Prostate gland (tissue), 2 donors: Measurements from ENCODE around the gene C20orf202.

ENCODE experiments used
- CTCF ChIP-seq, 4 experiments: fragments of 200-600 bp in 2 of 4; fragments of 450-650 bp in 2 of 4; sonication (generic) in 2 of 4; IDR thresholded peaks; 1 replicate in 3 of 4; 2 replicates in 1 of 4; pipeline ENCODE4 v1.5.1; 2016 to 2019; ENCODE audit warnings: antibody characterized with exemption in 4 of 4, mild to moderate bottlenecking in 2 of 4, moderate library complexity in 2 of 4
- POLR2A ChIP-seq: fragments of 450-650 bp; IDR thresholded peaks from one replicate; pipeline ENCODE4 v1.6.1; 2016; ENCODE audit warnings: antibody characterized with exemption, mild to moderate bottlenecking
- POLR2AphosphoS5 ChIP-seq: sonication (generic); formaldehyde crosslinking; IDR thresholded peaks from one replicate; pipeline ENCODE4 v1.6.1; 2017; ENCODE audit warnings: antibody characterized with exemption

GRCh38 chr20:1160991-1161390 is 42.3 kb upstream of the C20orf202 start:
- TF ChIP-seq CTCF (IDR thresholded peaks at IDR 0.05) (no peak), POLR2AphosphoS5 (no peak), POLR2A (no peak)
